Stomach (tissue), 9 donors: ENCODE data around the gene CEP70. TPM values are rescaled to one million over a fixed set of nuclear protein-coding genes. Genes with fewer than 3 reads are reported as not detected.

Experiments
- DNase-seq, 2 donors: peaks; one replicate each; pipeline versions ENCODE4 v3.0.0 to v3.0.0-alpha.2; 2013 to 2019
- H3K27ac ChIP-seq, 5 donors: fragments of 200-600 bp in 4 of 5; sonication (generic) in 4 of 5; one replicate each; pipeline ENCODE4 v1.5.1; 2013 to 2019; ENCODE audit warnings: mild to moderate bottlenecking in 1 of 5, moderate library complexity in 1 of 5
- H3K27me3 ChIP-seq, 3 donors: fragments of 200-600 bp; sonication (generic); one replicate each; pipeline ENCODE4 v1.5.1; 2017 to 2019; ENCODE audit warnings: mixed run types in 1 of 3
- H3K36me3 ChIP-seq, 4 donors: fragments of 200-600 bp; sonication (generic); 1 replicate in 3 of 4; 2 replicates in 1 of 4; pipeline ENCODE4 v1.5.1; 2016 to 2019
- H3K4me1 ChIP-seq, 4 donors: fragments of 200-600 bp; sonication (generic); one replicate each; pipeline ENCODE4 v1.5.1; 2016 to 2019
- H3K4me3 ChIP-seq, 4 donors: fragments of 200-600 bp; sonication (generic) in 3 of 4; one replicate each; pipeline ENCODE4 v1.5.1; 2016 to 2019; ENCODE audit warnings: mild to moderate bottlenecking in 1 of 4
- H3K9me3 ChIP-seq, 4 donors: fragments of 200-600 bp; sonication (generic); one replicate each; pipeline ENCODE4 v1.5.1; 2016 to 2019
- EP300 ChIP-seq: sonication (generic); formaldehyde crosslinking; IDR thresholded peaks from one replicate; pipeline ENCODE4 v1.6.1; 2017; ENCODE audit warnings: antibody characterized with exemption
- POLR2A ChIP-seq, 4 donors: fragments of 450-650 bp; IDR thresholded peaks; one replicate each; pipeline ENCODE4 v1.6.1; 2016; ENCODE audit warnings: antibody characterized with exemption in 4 of 4, control low read depth in 2 of 4, mild to moderate bottlenecking in 1 of 4, moderate library complexity in 1 of 4
- POLR2AphosphoS5 ChIP-seq, 3 donors: sonication (generic); formaldehyde crosslinking; IDR thresholded peaks; one replicate each; pipeline ENCODE4 v1.6.1; 2016; ENCODE audit warnings: antibody characterized with exemption in 3 of 3
- WGBS, 5 donors: extraction: QIAGEN DNeasy Blood & Tissue Kit in 3 of 5; methylation state at CpG; one replicate each; pipeline versions ENCODE4 v1.1.5 to v1.1.7; 2013 to 2018; 5-methylcytosine and 5-hydroxymethylcytosine counted together
- intact Hi-C: fragments of 100-400 bp; cut with DNase I; formaldehyde crosslinking; loops from one replicate; pipeline ENCODE4 v1.15.1; 2023; ENCODE audit warnings: low total_unique reads
- polyA plus RNA-seq, 3 donors: library from polyadenylated mRNA; stranded (reverse); fragments of 200-250 nt; gene quantifications; one replicate each; pipeline ENCODE4 v1.2.3, GENCODE V29; 2013
- total RNA-seq, 5 donors: library from RNA; depleted of rRNA; stranded (reverse); fragments of >200 nt; gene quantifications; one replicate each; pipeline versions ENCODE4 v1.1.0 to v1.2.3, GENCODE V29; 2014 to 2016
- TF ChIP-seq, protein P1 (sequence below), 7 experiments: fragments of 450-650 bp in 4 of 7; fragments of 200-600 bp in 3 of 7; sonication (generic) in 3 of 7; IDR thresholded peaks; one replicate each; pipeline ENCODE4 v1.5.1; 2016 to 2019; ENCODE audit warnings: antibody characterized with exemption in 7 of 7, control low read depth in 2 of 7, mild to moderate bottlenecking in 1 of 7
- donor health status: healthy with polysubstance abuse.
- donor health status: Bipolar disorder and iron deficiency.
- donor health status: healthy.

Gene CEP70
- total and polyA plus RNA-seq, 8 donors: 10.5 to 58.3 (median 17.2) TPM

- 71 to 91% (median 88%) methylated on average over 3 of the region's 3 CpGs for WGBS, 5 donors
- intact Hi-C loops: no loop called here
- no peaks in the 10 kb centered on the region for H3K9me3 ChIP-seq
- H3K4me3 ChIP-seq: no peak overlapping the region
- no peak overlapping the region for H3K27ac ChIP-seq
- no peak for DNase-seq
- no peak for TF ChIP-seq EP300
- TF ChIP-seq POLR2A (IDR thresholded peaks at IDR 0.05): no peak
- no peaks in the 10 kb centered on the region for H3K36me3 ChIP-seq
- peaks cover 0 to 3% (median 0%) of the 10 kb centered on the region in 4 donors for H3K4me1 ChIP-seq
- no peaks in the 10 kb centered on the region for H3K27me3 ChIP-seq
Measured at GRCh38 chr3:138448631-138449030, 145.4 kb downstream of the CEP70 start.

DNA sequence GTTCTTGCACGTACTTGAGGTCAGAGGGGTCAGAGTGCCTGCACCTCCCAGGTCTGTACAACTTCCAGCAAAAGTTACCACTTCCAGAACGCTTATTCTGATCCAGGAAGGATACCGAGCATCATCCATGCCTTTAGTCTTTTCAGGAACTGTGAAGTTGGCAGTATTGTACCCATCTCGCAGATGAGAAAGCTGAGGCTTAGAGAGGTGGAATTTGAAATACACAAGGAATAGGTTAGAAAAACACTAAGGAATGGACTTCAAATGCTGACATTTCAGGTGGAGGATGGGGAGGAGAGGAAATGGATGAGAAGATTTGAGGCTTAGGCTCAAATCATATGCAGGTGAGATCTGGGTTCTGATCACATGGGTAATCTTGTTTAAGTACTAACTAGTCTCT is 148.4 kb downstream of the CEP70 start:
- Histone ChIP-seq H3K4me1 (peaks cover 0 to 18% (median 2%) of the 10 kb centered on the region in 4 donors), H3K27me3 (no peaks in the 10 kb centered on the region), H3K4me3 (no peak overlapping the region), H3K27ac (no peak overlapping the region), H3K9me3 (no peaks in the 10 kb centered on the region), H3K36me3 (no peaks in the 10 kb centered on the region)
- no peak for DNase-seq
- TF ChIP-seq POLR2AphosphoS5 (IDR thresholded peaks at IDR 0.05) (no peak), EP300 (no peak)
- 87 to 92% (median 90%) methylated on average over 4 of the region's 4 CpGs for WGBS, 5 donors
- intact Hi-C loops: no loop called here

DNA sequence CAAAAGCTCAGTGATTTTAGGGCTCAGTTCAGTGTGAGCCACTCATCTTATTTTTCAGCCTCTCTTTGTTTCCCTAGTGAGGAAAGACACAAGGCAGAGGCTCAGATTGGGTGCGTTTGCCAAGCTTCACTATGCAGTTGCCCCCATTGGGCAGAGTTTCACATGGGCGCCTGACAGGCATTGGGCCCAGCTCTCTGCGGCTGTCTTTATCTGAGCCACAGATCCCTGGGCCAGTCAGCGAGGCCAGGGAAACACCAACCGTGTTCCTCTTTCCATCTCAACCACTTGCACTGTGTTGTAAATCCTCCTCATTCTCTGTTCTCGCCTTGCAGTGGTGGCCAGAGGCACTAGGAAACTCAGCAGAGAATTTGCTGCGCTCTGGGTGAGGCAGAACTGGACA is 148.8 kb downstream of the CEP70 start:
- WGBS, 5 donors: 78 to 92% (median 87%) methylated on average over 7 of the region's 7 CpGs
- Histone ChIP-seq H3K27me3 (no peaks in the 10 kb centered on the region), H3K9me3 (no peaks in the 10 kb centered on the region), H3K36me3 (no peaks in the 10 kb centered on the region), H3K4me3 (no peak overlapping the region), H3K4me1 (peaks cover 0 to 22% (median 2%) of the 10 kb centered on the region in 4 donors), H3K27ac (no peak overlapping the region)
- no peak for DNase-seq
- TF ChIP-seq, protein P1, sequence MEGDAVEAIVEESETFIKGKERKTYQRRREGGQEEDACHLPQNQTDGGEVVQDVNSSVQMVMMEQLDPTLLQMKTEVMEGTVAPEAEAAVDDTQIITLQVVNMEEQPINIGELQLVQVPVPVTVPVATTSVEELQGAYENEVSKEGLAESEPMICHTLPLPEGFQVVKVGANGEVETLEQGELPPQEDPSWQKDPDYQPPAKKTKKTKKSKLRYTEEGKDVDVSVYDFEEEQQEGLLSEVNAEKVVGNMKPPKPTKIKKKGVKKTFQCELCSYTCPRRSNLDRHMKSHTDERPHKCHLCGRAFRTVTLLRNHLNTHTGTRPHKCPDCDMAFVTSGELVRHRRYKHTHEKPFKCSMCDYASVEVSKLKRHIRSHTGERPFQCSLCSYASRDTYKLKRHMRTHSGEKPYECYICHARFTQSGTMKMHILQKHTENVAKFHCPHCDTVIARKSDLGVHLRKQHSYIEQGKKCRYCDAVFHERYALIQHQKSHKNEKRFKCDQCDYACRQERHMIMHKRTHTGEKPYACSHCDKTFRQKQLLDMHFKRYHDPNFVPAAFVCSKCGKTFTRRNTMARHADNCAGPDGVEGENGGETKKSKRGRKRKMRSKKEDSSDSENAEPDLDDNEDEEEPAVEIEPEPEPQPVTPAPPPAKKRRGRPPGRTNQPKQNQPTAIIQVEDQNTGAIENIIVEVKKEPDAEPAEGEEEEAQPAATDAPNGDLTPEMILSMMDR (IDR thresholded peaks at IDR 0.05): no peak
- no peak for TF ChIP-seq POLR2AphosphoS5 (IDR thresholded peaks at IDR 0.05)
- TF ChIP-seq POLR2A (IDR thresholded peaks at IDR 0.05): no peak
- TF ChIP-seq EP300: no peak
- intact Hi-C loops: no loop called here

Other genes with a start within 250 kb of the CEP70 start
- gene MRAS, start 245.7 kb downstream of the CEP70 start, total RNA-seq: 10 to 100 TPM in 4 of 5 donors, 1 to 10 TPM in 1; 5.5 to 28.0 (median 11.0) TPM
- gene MRAS, start 245.7 kb downstream of the CEP70 start, polyA plus RNA-seq: 10 to 100 TPM in 1 of 3 donors, 1 to 10 TPM in 2; 4.4 to 10.3 (median 7.6) TPM
- 1 to 10 TPM in 4 of 5 donors, not detected in 1; 2.8 to 7.1 (median 4.2) TPM for gene ESYT3, start 159.6 kb downstream of the CEP70 start, total RNA-seq
- under 1 TPM; 0.44 to 0.53 (median 0.46) TPM for gene ESYT3, start 159.6 kb downstream of the CEP70 start, polyA plus RNA-seq
- 10 to 100 TPM in 1 of 5 donors, 1 to 10 TPM in 1, under 1 TPM in 1, not detected in 2; 0.87 to 14.1 (median 5.5) TPM for gene FAIM, start 14.5 kb upstream of the CEP70 start, total RNA-seq
- 10 to 100 TPM; 13.5 to 17.1 (median 15.6) TPM for gene FAIM, start 14.5 kb upstream of the CEP70 start, polyA plus RNA-seq
- gene PIK3CB, start 240.7 kb upstream of the CEP70 start, total RNA-seq: 10 to 100 TPM in 3 of 5 donors, 1 to 10 TPM in 2; 2.9 to 43.7 (median 11.6) TPM
- gene PIK3CB, start 240.7 kb upstream of the CEP70 start, polyA plus RNA-seq: 1 to 10 TPM; 8.5 to 9.2 (median 9.2) TPM